Measurements from ENCODE around the gene SLC17A9.
A peak's percentile ranks its signal among the peaks of the same experiment; 100 is the strongest.

Gene SLC17A9

GRCh38 chr20:62938105-62938888, 14.2 kb upstream of the SLC17A9 start, which contains the start of gene GID8:
Gene GID8 (plus strand): TSS chr20:62938147. CDS start chr20:62941503, 3,356 bp downstream.
- DNase-seq (ENCODE audit: low read depth in 2 of 2), result no peak

DNA sequence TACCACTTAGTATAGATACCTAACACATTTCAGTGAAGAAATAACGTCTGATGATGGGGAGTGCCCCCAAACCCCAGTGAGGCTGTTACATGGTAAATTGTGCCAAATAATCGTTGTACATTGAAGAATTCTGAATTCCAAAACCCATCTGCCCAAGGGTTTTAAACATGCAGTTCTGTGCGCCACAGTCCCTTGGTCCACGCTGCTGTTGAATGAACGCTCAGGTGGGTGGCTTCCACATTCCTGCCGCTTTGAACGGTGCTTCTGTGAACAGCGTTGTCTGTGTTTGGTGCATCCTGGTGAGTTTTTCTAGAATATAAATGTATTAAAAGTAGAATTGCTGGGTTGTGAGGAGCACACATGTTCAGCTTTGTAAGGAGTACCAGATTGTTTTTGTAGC, 11.6 kb upstream of the SLC17A9 start:
- no peak for DNase-seq (ENCODE audit: low read depth in 2 of 2)

DNA sequence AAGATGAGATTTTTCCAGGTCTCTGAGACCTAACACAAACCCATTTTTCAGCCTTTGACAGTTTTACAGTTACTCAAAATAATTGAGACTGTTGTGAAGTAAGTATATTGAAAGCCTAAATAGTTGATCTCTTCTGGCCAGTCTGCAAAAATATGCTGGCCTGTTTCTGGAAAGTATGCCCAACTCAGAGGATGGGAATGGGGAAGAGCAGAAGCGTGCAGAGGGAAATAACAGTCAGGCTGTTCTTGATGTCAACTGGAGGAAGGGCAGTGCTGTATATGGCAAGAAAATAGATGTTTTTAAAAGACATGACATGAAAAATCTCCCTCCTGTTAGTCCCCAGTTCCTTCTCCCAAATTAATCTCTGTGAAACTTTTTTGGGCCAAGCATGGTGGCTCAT, 10.7 kb upstream of the SLC17A9 start:
- DNase-seq (ENCODE audit: low read depth in 2 of 2), result no peak

DNA sequence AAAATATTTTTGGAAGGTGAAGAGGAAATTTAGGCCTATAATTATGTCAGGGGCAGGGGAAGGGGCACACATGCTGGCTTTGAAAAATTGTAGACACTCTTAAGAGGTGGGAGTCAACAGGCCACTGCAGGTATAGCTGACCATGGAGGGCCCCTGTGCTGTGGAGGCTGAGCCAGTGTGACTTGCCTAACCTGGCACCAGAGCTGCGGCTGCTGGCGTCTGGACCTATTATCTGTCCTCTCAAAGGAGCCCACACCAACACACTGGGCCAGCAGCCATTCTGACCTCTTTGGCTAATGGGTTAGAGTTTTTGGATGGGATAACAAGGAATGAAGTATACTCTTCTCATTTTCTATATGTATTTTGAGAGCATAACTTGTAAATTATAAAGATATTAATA, 10.1 kb upstream of the SLC17A9 start:
- DNase-seq (ENCODE audit: low read depth in 2 of 2), result no peak

- DNase-seq (ENCODE audit: low read depth in 2 of 2), result no peak
Observed at GRCh38 chr20:62943396-62943795, 9.1 kb upstream of the SLC17A9 start.

GRCh38 chr20:62944184-62944583, 8.3 kb upstream of the SLC17A9 start:
- no peak for DNase-seq (ENCODE audit: low read depth in 2 of 2)

GRCh38 chr20:62944746-62945145, 7.8 kb upstream of the SLC17A9 start:
- no peak for DNase-seq (ENCODE audit: low read depth in 2 of 2)

GRCh38 chr20:62945771-62946339, 6.7 kb upstream of the SLC17A9 start:
- no peak for DNase-seq (ENCODE audit: low read depth in 2 of 2)

GRCh38 chr20:62946918-62947317, 5.6 kb upstream of the SLC17A9 start:
- DNase-seq (ENCODE audit: low read depth in 2 of 2), result no peak

DNA sequence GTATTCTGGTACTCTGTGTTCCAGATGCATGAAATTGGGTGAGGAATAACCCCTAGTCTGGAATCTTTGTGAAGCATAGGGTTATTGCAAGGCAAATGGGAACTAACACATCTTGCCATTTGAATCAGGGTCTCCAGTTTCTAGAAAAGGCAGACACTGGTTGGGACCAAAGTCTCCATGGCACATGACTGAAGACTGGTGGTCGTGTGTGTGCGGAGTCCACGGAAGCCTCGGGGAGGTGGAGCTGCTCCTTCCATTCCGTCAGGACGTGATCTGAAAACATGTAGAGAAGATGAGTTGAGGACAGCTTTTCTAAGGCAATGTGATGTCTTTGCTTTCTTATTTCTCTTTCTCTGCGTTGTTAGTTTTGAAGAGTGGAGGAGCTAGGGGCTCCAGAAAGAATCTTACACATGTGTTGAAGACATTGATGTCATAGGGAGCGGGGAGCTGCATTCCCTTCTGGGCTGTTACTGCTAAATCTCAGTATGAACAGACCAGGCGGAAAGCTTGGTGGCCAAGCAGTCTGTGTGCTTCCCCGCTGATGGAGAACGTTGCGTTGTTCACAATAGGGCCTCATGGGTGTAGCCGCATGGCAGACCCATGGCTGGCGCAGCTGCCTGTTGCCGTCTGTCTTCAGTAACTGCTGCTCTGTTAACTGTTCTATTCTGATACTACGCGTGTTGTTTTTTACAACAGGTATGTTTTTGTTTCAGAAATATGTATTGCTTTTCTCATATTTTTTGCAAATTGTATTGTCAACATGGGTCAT, 4.8 kb upstream of the SLC17A9 start:
- DNase-seq (ENCODE audit: low read depth in 2 of 2), result no peak

DNA sequence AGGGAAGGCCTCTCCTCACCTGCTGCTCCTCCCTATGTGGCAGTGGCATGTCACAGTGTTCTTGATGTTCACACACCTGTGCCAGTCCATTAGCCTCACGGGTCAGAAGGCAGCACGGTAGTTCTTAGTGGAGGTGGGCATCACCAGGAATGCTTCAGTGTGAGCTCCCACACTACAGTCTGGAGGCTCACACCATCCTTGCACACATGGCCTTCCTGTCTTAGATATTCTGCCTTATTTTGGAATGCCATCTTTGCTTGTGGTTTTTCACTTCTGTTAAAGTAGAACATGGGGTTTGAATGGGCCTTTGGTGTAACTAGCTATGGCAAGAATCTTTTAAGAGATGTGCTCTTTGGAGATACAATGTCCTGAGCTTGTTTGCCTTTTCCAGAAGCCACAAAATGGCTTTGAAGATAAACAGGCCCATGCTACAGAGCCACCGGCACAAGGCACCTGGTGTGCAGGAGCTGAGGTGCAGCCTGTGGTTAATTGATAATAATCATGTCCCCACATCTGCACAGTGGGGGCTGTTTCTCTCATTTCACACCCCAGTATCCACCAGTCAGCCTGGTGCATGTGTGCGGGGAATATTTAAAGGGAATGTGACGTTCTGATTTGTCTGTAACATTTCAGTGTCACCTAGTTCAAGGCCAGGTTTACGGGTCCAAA, 3.2 kb upstream of the SLC17A9 start:
- no peak for DNase-seq (ENCODE audit: low read depth in 2 of 2)

- no peak for DNase-seq (ENCODE audit: low read depth in 2 of 2)
Observed at GRCh38 chr20:62949962-62950361, 2.5 kb upstream of the SLC17A9 start.

DNA sequence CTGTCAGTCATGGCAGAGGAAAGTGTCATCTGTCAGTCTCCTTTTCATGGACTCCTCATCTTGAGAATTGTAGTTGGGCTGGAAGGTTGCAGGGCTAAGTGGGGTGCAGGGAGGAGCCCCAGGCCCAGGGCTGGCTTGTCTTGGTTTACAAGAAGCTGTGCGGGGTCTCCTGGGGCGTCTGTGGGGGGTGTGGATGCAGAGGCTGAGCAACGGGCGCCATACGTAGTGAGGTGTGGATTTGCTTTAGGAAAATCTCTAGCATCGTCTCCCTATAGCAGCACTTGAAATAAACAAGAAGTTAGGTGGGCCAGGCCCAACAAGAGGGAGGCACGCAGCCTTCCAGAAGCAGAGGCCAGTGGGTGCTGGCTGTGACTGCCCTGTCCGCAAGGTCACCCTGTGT, 1.8 kb upstream of the SLC17A9 start:
- DNase-seq (ENCODE audit: low read depth in 2 of 2), result no peak

- DNase-seq (ENCODE audit: low read depth in 2 of 2), result no peak
Observed at GRCh38 chr20:62951143-62951895, 1.2 kb upstream of the SLC17A9 start.

- DNase-seq (ENCODE audit: low read depth in 2 of 2), result no peak
Observed at GRCh38 chr20:62951896-62952372, 575 bp upstream of the SLC17A9 start.

DNA sequence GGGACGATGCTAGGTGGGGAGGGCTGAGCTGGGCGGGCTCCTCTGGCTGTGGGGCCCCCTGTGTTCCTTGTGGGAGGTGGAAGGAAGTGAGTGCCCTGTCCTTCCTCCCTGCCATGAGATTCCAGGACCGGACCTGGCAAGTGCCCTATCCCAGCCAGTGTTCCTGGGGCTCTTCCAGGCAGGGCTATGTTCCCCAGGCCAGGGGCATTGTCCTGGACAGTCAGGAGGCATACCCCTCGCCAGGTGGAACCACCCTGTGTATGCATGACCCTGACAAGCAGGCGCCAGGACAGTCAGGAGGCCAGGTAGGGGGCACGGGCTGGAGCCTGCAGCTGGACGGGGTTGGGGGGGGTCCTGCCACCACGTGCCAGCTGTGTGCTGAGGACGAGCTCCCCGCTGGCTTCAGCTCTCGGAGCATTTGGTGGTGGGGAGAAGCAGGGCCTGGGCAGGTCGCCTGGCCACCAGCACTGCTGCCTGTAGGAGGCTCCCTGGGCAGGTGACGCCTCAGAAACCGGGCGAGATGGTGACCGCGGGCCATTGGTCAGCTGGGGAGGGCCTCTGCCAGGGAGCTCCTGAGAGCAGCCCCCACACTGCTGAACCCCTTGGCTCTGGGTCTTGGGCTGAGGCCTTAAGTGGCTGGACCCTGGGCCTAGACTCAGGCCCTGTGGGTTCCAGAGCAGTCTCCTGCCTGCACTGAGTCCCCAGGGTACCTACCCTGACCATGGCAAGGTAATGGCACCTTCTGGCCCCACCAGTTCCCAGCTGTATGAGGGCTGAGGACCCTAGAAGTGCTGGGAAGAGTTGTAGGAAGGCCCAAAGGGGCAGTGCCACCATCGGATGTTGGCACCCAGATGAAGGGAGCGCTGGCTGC, 694 bp downstream of the SLC17A9 start:
- no peak for DNase-seq (ENCODE audit: low read depth in 2 of 2)

- peak; percentile 35 to 38 for DNase-seq (ENCODE audit: low read depth in 2 of 2)
Observed at GRCh38 chr20:62953839-62954703, 1.6 kb downstream of the SLC17A9 start.

DNA sequence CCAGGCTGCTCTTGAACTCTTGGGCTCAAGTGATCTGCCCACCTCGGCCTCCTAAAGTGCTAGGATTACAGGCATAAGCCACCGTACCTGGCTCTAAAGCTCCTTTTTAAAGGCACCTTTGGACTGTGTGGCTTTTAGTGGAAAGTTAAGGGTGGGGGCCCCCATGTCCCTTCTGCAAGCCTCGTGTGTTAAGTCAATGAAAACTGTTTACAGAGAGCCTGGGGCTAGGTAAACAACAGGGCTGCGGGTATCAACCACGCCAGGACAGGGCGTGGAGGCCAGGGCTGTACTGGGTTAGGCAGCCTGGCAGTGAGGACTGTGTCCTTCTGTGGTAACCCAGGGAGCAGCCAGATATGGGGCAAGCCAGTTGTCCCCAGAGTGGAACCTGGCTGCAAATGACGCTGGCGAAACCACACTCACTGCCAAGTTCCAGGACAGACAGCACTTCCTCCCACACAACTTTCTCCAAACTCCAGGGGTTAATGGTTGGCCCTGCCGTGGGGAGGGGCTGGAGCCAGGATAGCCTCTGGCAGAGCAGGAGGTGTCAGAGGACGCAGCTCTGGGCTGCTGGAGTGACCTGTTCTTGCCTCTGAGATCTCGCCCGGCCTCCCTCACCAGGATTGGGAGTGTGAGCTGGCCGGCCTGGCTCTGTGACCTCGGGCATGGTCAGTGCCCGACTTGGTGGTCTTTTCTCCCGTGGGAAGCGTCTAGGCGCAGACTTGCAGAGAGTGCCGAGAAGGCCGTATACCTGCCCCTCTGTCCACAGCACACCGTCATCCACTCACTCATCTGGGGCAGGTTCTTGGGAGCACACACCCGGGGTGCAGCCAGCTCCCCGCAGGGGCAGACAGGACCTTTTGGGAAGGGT, 3.2 kb downstream of the SLC17A9 start:
- DNase-seq (ENCODE audit: low read depth in 2 of 2), result no peak
